Endothelial cell of umbilical vein (primary cell): ENCODE measurements around the gene JARID2. TPM values are rescaled to one million over a fixed set of nuclear protein-coding genes. Genes with fewer than 3 reads are reported as not detected.

Experiments
- BruUV-seq: library from RNA; stranded (reverse); fragments of 400-500 nt; replicated peaks from 2 replicates; lab custom pipeline; 2021; lab: Mats Ljungman, UMichigan
- CTCF ChIA-PET: fragments of 300-600, 350-600 bp; sonication (Branson Sonifier 250); formaldehyde crosslinking; loops from one replicate; lab custom pipeline; 2021; ENCODE audit warnings: antibody characterized with exemption, inconsistent platforms; lab: Charles Lee
- POLR2A ChIA-PET: fragments of 300-600, 350-600 bp; sonication (Branson Sonifier 250); formaldehyde crosslinking; loops from one replicate; lab custom pipeline; 2021; ENCODE audit warnings: antibody characterized with exemption, inconsistent platforms; lab: Charles Lee
- DNase-seq: peaks from one replicate; pipeline ENCODE4 v3.0.0-alpha.2; 2011; ENCODE audit warnings: low read depth, low spot score
- FAIRE-seq: peaks from 2 replicates; lab custom pipeline; 2011; peaks lifted over from hg19 to GRCh38; lab: Jason Lieb, UNC
- H2AFZ ChIP-seq: 2 replicates; pipeline ENCODE4 v1.6.0; 2012; ENCODE audit warnings: low read depth, low read length, control low read depth, inconsistent platforms
- H3K27ac ChIP-seq: 2 replicates; pipeline ENCODE4 v1.5.1; 2011; ENCODE audit warnings: low read depth, mild to moderate bottlenecking, control low read depth, low read length, moderate library complexity; ENCODE audit not compliant: insufficient read depth
- H3K27me3 ChIP-seq, 2 experiments: 2 replicates each; pipeline versions ENCODE4 v1.6.0 to v1.6.1; 2011; ENCODE audit warnings: low read length in 2 of 2, mixed read lengths in 1 of 2; ENCODE audit not compliant: control insufficient read depth in 2 of 2, insufficient read depth in 2 of 2
- H3K36me3 ChIP-seq, 2 experiments: 2 replicates in 1 of 2; 3 replicates in 1 of 2; pipeline ENCODE4 v1.5.1; 2011; ENCODE audit warnings: low read length in 2 of 2, mild to moderate bottlenecking in 1 of 2, moderate library complexity in 1 of 2; ENCODE audit not compliant: control insufficient read depth in 2 of 2, insufficient read depth in 2 of 2; ENCODE audit errors: extremely low read depth in 1 of 2
- H3K4me1 ChIP-seq: 3 replicates; pipeline ENCODE4 v1.5.1; 2011; ENCODE audit warnings: mild to moderate bottlenecking, low read length; ENCODE audit not compliant: control insufficient read depth, insufficient read depth; ENCODE audit errors: extremely low read depth
- H3K4me2 ChIP-seq: 2 replicates; pipeline ENCODE4 v1.6.1; 2011; ENCODE audit warnings: low read length, control low read depth, mixed read lengths; ENCODE audit not compliant: insufficient read depth
- H3K4me3 ChIP-seq, 3 experiments: fragments of 200-600 bp in 1 of 3; sonication (generic), shearing (Covaris generic) in 1 of 3; replicated peaks in 1 of 3; 2 replicates each; pipeline ENCODE4 v1.5.1; 2011 to 2016; ENCODE audit warnings: control low read depth in 3 of 3, low read length in 3 of 3, mild to moderate bottlenecking in 2 of 3, inconsistent platforms in 1 of 3, low read depth in 1 of 3, moderate library complexity in 1 of 3; ENCODE audit not compliant: insufficient read depth in 1 of 3
- H3K79me2 ChIP-seq: 2 replicates; pipeline ENCODE4 v1.6.0; 2012; ENCODE audit warnings: low read length, inconsistent platforms; ENCODE audit not compliant: control insufficient read depth, insufficient read depth
- H3K9ac ChIP-seq: replicated peaks from 2 replicates; pipeline ENCODE3; 2011; ENCODE audit warnings: low read length, control low read depth; ENCODE audit not compliant: insufficient read depth; ENCODE audit errors: extremely low read depth
- H3K9me1 ChIP-seq: replicated peaks from 3 replicates; pipeline ENCODE4 v1.6.0; 2011; ENCODE audit warnings: mild to moderate bottlenecking, low read length; ENCODE audit not compliant: control insufficient read depth, insufficient read depth; ENCODE audit errors: extremely low read depth
- H3K9me3 ChIP-seq: replicated peaks from 2 replicates; pipeline ENCODE4 v1.5.1; 2012; ENCODE audit warnings: low read length, inconsistent platforms; ENCODE audit not compliant: control insufficient read depth, insufficient read depth
- H4K20me1 ChIP-seq: replicated peaks from 2 replicates; pipeline ENCODE3; 2011; ENCODE audit warnings: mild to moderate bottlenecking, low read length; ENCODE audit not compliant: control insufficient read depth, insufficient read depth; ENCODE audit errors: extremely low read depth
- CTCF ChIP-seq, 2 donors: IDR thresholded peaks; 1 replicate in 1 of 2; 2 replicates in 1 of 2; pipeline ENCODE4 v1.5.1; 2011; ENCODE audit warnings: low read length in 2 of 2, mild to moderate bottlenecking in 2 of 2, moderate library complexity in 2 of 2, control low read depth in 1 of 2, inconsistent platforms in 1 of 2, low read depth in 1 of 2; ENCODE audit not compliant: insufficient read depth in 1 of 2; ENCODE audit errors: extremely low read depth in 1 of 2
- EZH2 ChIP-seq: IDR thresholded peaks from 2 replicates; pipeline ENCODE4 v1.6.1; 2012; ENCODE audit warnings: borderline replicate concordance, low read depth, mild to moderate bottlenecking, moderate library complexity, low read length, inconsistent platforms; ENCODE audit not compliant: severe bottlenecking
- FOS ChIP-seq: IDR thresholded peaks from 2 replicates; pipeline ENCODE4 v1.6.1; 2011; ENCODE audit warnings: mild to moderate bottlenecking, low read length, moderate library complexity, borderline replicate concordance; ENCODE audit not compliant: insufficient read depth
- GATA2 ChIP-seq: IDR thresholded peaks from 2 replicates; pipeline ENCODE4 v1.7.0; 2011; ENCODE audit warnings: low read depth, mild to moderate bottlenecking, moderate library complexity, mixed read lengths, low read length; ENCODE audit not compliant: insufficient read length, insufficient read depth
- JUN ChIP-seq: IDR thresholded peaks from 2 replicates; pipeline ENCODE4 v1.6.1; 2011; ENCODE audit warnings: borderline replicate concordance, low read depth; ENCODE audit not compliant: insufficient read length, insufficient read depth
- MAX ChIP-seq: IDR thresholded peaks from 2 replicates; pipeline ENCODE4 v1.6.1; 2011; ENCODE audit not compliant: insufficient read depth, insufficient read length
- MYC ChIP-seq: IDR thresholded peaks from one replicate; pipeline ENCODE4 v1.6.1; 2011; ENCODE audit warnings: mild to moderate bottlenecking, low read depth, low read length
- POLR2A ChIP-seq: IDR thresholded peaks from 2 replicates; pipeline ENCODE4 v1.6.1; 2012; ENCODE audit warnings: low read depth, mild to moderate bottlenecking, control low read depth, low read length
- POLR2AphosphoS5 ChIP-seq: IDR thresholded peaks from 2 replicates; pipeline ENCODE4 v1.6.1; 2012; ENCODE audit warnings: low read depth, mild to moderate bottlenecking, control low read depth, low read length, moderate library complexity; ENCODE audit not compliant: insufficient read depth
- dilution Hi-C: fragments of 300-500 bp; cut with MboI; formaldehyde crosslinking; loops from one replicate; pipeline ENCODE4 v1.15.0; 2019; ENCODE audit warnings: low sequenced_read_pairs; ENCODE audit not compliant: extremely low pct_ligation_motif_present
- intact Hi-C: fragments of 100-400 bp; cut with micrococcal nuclease; formaldehyde crosslinking; loops from one replicate; pipeline ENCODE4 v1.10.0; 2022
- polyA plus RNA-seq, 4 experiments: library from polyadenylated mRNA; depleted of rRNA in 3 of 4; stranded (reverse) in 3 of 4; unstranded in 1 of 4; fragments of >200 nt; gene quantifications; 2 replicates each; pipeline versions ENCODE4 v1.2.1 to v1.2.3, GENCODE V29; 2011 to 2012; ENCODE audit warnings: missing spikeins in 1 of 4
- total RNA-seq: library from RNA; stranded (reverse); gene quantifications from 2 replicates; pipeline ENCODE4 v1.2.3, GENCODE V29; 2021

Gene JARID2
- total and polyA plus RNA-seq, 2 donors (not counting 3 experiments of a cell fraction or from before 2014, with no cell fraction given): 2.9 to 10.6 TPM

GRCh38 chr6:15327271-15327670 is 81.4 kb downstream of the JARID2 start:
- no peak overlapping the region for H3K27ac ChIP-seq
- H3K9me1 ChIP-seq: no peaks in the 10 kb centered on the region
- FAIRE-seq (no peak), DNase-seq (no peak)
- H3K4me3 ChIP-seq: no peak overlapping the region
- no TSS peak for BruUV-seq
- intact Hi-C loops (no loop called here), dilution Hi-C loops (no loop called here)
- no peaks in the 10 kb centered on the region for H3K27me3 ChIP-seq
- no peak overlapping the region for H3K9ac ChIP-seq
- peaks cover under 1% of the 10 kb centered on the region for H3K79me2 ChIP-seq
- H4K20me1 ChIP-seq: no peaks in the 10 kb centered on the region
- CTCF ChIA-PET: interaction anchor here (1.1 to 1.8 kb wide), 2 partner anchors 11 to 61 kb away, joined by 3 to 4 read pairs; no protein-coding TSS in a partner anchor
- no peak overlapping the region for H3K4me2 ChIP-seq
- H2AFZ ChIP-seq: no peak overlapping the region
- TF ChIP-seq FOS (no peak), POLR2AphosphoS5 (no peak), GATA2 (no peak), CTCF (IDR thresholded peaks at IDR 0.05; ENCODE audit: extremely low read depth in 1 of 2, insufficient read depth in 1 of 2, low read depth in 1 of 2, low read length in 2 of 2) (no peak), EZH2 (no peak), JUN (no peak), POLR2A (no peak), MAX (no peak), MYC (no peak)
- H3K36me3 ChIP-seq: no peaks in the 10 kb centered on the region
- H3K9me3 ChIP-seq: no peaks in the 10 kb centered on the region
- H3K4me1 ChIP-seq: peaks cover 4% of the 10 kb centered on the region
- POLR2A ChIA-PET: no interaction called here
